ENCODE data around the gene SCGN.
"Not testable (repeated sequence)": the region's sequence is repeated elsewhere in the genome, so short reads cannot be mapped to it uniquely, and the experiment has no call there.

Gene SCGN

DNA sequence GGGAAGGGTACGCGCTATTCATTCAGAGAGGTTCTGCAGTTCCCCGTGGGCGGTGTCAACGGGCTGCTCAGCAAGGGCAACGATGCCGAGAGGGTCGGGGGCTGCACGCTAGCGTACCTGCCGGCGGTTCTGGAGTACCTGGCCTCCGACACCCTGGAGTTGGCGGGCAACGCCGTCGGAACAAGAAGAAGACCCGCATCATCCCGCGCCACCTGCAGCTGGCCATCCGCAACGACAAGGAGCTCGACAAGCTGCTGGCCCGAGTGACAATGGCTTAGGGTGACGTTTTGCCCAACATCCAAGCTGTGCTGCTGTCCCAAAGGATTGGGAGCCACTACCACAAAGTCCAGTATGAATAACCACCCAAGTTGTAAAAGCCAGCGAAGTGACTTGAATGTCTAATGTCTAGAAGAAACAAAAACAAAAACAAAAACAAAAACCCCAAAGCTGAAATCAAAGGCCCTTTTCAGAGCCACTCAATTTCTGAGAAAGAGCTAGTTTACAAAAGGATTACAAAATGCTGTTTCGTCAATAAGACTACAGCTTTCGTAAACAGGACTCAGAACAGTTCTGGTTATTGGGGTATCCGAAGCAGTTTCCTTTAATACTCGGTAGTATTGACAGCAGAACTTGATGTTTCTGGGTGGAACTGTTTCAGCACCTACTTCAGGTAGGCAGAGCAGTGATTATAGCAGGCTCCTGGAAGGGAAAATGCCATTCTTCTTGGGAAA, 80.6 kb downstream of the SCGN start:
- DNase-seq, result no peak

DNA sequence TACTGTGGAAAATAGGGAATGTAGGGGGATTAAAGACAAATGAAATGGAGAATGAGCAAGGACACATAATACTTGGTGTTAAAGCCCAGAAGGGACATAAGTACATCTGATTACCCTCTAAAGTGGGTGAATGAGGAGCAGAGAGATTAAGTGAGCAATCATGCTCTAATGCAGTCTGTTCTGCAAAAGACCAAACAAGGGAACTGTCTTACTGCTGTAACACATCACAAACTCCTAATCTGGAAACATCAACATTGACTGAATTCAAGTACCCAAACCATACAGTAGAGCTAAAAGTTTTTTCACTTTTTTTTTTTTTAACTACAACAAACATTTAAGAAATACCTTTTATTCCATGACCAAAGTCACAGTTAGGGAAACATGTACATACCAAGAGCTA, 83.2 kb downstream of the SCGN start:
- DNase-seq, result no peak

DNA sequence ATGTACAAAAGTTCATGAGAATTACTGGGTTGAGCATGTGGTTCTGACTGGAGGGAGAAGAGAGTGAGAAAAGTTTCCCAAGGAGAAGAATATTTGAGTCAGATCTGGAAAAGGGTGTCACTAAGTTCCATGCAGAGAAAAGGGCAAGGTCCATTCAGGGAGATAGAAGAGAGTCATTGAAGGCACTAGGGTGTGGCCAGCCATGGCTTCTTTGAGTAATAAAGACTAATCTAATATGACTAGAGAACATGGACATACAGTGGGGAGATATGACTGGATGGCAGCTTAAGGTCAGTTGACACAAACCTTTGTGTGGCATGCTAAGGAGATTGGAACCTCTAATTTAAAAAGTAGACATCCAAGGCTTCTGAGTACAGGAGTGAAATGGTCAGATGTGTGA, 91.9 kb downstream of the SCGN start:
- DNase-seq, result no peak

- no peak for DNase-seq
These were observed 93.8 kb downstream of the SCGN start for GRCh38 chr6:25745836-25746235.

DNA sequence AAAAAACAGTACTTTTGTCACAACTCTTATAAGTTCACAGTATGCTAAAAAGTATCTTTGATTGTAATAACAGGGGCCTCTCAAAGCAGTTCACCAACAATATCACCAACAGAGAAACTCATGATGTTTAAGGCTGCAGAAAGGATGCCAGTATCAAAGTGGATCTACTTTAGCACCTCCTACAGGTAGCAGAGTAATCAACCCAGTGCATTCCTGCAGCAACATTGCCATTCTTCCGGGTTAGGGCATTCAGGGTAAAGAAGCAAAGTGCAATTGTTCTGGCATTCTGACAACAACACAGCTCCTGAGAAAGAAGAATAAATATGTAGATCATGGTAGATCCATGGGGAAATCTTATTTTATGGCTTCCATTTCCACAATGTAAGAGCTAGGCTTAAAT, 95.0 kb downstream of the SCGN start:
- no peak for DNase-seq

DNA sequence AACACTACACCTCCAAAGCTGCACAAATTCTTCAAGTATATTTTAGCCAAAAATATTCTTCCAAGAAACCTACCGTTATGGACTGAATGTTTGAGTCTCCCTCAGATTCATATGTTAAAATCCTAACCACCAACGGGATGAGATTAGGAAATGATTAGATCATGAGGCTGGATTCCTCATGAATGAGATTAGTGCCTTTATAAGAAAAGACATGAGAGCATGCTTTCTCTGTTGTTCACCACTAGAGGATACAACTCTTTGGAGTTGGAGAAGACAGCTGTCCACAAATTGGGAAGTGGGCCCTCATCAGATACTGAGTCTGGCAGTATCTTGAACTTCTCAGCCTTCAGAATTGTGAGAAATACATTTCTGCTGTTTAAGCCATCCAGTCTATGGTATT, 95.5 kb downstream of the SCGN start:
- DNase-seq, result no peak

DNA sequence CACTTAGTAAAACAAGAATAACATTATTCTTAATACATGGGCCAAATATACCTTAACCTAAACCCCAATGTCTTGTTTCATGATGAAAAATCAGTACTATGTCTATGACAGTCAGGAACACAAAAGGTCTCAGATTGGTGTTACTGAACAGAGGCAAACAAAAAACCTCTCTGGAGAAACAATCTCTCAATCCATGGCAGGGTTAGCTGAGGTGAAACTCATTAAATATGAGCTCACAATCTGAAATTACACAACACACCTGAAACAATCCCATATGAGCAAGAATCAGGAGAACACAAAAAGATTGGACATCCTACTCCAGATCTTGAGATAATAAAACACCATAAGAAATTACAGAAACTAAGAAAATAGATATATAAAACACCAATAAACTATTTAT, 96.0 kb downstream of the SCGN start:
- DNase-seq, result no peak

DNA sequence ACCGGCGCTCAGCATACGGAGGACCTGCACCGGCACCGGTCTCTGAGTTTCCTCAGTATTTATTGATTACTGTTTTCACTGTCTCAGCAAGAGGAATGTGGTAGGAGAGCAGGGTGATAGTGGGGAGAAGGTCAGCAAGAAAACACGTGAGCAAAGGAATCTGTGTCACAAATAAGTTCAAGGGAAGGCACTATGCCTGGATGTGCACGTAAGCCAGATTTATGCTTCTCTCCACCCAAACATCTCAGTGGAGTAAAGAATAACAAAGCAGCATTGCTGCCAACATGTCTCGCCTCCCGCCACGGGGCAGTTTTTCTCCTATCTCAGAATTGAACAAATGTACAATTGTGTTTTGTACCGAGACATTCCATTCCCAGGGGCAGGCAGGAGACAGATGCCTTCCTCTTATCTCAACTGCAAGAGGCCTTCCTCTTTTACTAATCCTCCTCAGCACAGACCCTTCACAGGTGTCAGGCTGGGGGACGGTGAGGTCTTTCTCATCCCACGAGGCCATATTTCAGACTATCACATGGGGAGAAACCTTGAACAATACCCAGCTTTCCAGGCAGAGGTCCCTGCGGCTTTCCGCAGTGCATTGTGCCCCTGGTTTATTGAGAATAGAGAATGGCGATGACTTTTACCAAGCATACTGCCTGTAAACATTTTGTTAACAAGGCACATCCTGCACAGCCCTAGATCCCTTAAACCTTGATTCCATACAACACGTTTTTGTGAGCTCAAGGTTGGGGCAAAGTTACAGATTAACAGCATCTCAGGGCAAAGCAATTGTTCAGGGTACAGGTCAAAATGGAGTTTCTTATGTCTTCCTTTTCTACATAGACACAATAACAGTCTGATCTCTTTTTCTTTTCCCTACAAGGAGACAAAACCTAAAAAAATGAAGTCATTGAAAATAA, 96.8 kb downstream of the SCGN start:
- not testable (repeated sequence) for DNase-seq

- DNase-seq, result peak; percentile 6
These were observed 97.8 kb downstream of the SCGN start for GRCh38 chr6:25749837-25750236.

DNA sequence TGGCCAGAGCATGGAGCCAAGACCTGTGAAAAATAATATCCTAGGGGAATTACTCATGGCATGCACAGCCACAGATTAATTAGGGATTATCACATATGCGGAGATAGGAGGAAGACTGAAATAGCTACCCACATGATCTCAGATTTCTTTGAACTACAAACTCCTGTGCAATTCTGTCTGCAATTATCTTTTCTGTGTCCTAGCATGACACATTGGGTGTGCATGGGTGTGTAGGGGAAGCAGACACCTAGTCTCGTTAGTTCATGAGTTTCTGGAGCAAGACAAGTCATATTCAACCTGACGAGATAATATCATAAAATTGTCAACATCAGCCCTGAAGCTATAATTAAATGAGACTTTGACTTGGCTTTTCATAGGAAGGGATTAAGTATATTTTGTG, 98.9 kb downstream of the SCGN start:
- no peak for DNase-seq

Measured in GDM1 (cell line).